Adipocyte (in vitro differentiated cells): ENCODE data around the gene ELF5.

Experiments
- DNase-seq: peaks from one replicate; pipeline ENCODE4 v3.0.0-alpha.2; 2015; ENCODE audit warnings: low read depth
- H3K27me3 ChIP-seq: replicated peaks from 2 replicates; pipeline ENCODE4 v1.7.0; 2013; ENCODE audit warnings: mild to moderate bottlenecking, low read length, moderate library complexity; ENCODE audit not compliant: control insufficient read depth, insufficient read depth
- H3K36me3 ChIP-seq: 2 replicates; pipeline ENCODE4 v1.7.0; 2013; ENCODE audit warnings: low read length, mild to moderate bottlenecking, moderate library complexity; ENCODE audit not compliant: control insufficient read depth, insufficient read depth, severe bottlenecking
- H3K4me1 ChIP-seq: 2 replicates; pipeline ENCODE4 v1.7.0; 2013; ENCODE audit warnings: mild to moderate bottlenecking, low read length, moderate library complexity; ENCODE audit not compliant: control insufficient read depth, insufficient read depth
- H3K4me3 ChIP-seq: 2 replicates; pipeline ENCODE4 v1.7.0; 2013; ENCODE audit warnings: mild to moderate bottlenecking, low read length, moderate library complexity
- H3K9ac ChIP-seq: 2 replicates; pipeline ENCODE4 v1.7.0; 2013; ENCODE audit warnings: mild to moderate bottlenecking, low read length, moderate library complexity
- H3K9me3 ChIP-seq: 2 replicates; pipeline ENCODE4 v1.7.0; 2013; ENCODE audit warnings: mild to moderate bottlenecking, low read length, moderate library complexity; ENCODE audit not compliant: control insufficient read depth

ELF5 gene

DNA sequence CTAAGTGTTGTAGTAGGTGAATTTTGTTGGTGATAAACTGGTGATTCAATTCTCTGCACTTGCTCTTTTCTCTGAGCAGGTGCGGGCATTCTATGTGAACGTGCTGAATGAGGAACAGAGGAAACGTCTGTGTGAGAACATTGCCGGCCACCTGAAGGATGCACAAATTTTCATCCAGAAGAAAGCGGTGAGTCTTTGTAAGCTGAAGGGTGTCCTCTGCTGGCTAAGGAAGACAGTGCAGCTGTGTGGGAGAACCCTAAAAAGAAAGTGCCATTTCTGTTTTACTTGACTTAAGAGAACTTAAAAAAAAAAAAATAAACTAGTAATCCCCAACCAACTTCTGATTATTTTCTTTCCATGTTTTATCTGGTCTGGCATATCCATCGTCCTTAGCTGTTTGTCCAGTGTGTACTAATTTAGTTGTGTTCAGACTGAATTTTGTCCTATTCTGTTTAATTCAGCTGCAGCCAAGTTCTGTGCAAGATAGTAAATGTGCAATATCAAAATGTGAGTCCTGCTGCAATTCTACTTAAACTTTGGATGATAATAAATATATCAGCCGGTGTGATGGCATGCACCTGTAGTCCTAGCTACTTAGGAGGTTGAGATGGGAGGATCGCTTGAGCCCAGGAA, 45.3 kb downstream of the ELF5 start:
- Histone ChIP-seq H3K9ac (no peak overlapping the region), H3K27me3 (no peaks in the 10 kb centered on the region), H3K36me3 (peaks cover 98% of the 10 kb centered on the region), H3K9me3 (peaks cover 23% of the 10 kb centered on the region), H3K4me1 (no peaks in the 10 kb centered on the region), H3K4me3 (no peak overlapping the region)
- DNase-seq, result peak; percentile 37

DNA sequence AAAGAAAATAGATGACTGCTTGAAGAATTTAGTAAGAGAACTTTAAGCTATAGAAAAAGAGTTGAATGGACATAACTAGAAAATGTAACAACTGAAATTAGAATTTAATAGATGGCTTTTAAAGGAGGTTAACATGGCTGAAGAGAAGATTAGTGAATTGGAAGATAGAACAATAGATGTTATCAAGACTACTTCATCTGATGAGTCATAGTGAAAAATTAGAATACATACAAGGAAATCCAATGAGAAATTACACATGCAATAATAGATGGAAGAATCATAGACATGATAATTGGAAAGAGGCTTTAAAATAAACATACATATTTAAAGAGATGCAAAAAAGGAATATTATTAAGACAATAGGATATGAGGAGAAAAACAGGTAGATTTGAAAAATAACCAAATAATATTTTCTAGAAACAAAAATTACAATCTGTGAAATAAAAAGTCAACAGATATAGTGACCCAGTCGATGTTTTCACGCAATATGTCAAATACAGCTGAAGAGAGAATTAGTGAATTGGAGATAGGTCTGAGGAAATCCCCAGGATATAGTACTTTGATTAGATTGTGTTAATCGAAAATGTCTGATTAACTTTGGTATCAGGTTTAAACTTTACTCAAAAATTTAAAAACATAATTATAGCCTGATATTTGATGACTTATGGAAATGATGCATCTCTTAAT, 46.6 kb downstream of the ELF5 start:
- Histone ChIP-seq H3K9me3 (peaks cover 23% of the 10 kb centered on the region), H3K4me3 (no peak overlapping the region), H3K9ac (no peak overlapping the region), H3K36me3 (peaks cover 98% of the 10 kb centered on the region), H3K4me1 (no peaks in the 10 kb centered on the region), H3K27me3 (no peaks in the 10 kb centered on the region)
- no peak for DNase-seq

DNA sequence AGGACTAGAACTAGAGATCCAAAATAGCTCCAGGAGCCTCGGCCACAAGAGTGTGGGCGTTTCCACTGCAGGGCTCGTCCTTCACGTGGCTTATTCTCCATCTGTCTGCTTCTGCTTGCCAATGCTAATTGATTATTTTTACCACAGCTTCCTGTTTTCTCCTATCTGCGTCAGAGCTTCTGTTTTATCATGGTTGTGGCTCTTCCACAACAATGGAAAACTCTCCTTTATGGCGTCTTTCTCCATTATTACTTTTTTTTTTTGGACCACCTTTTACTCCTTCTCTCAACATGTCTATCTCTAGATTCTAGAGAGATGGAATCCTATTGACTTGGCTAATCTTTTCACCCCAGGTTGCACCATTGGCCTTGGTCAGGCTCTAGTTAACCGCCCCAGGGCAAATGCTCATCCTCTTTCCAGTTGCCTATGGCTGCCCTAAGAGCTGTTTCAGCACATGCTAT, 49.0 kb downstream of the ELF5 start:
- no peaks in the 10 kb centered on the region for H3K27me3 ChIP-seq

DNA sequence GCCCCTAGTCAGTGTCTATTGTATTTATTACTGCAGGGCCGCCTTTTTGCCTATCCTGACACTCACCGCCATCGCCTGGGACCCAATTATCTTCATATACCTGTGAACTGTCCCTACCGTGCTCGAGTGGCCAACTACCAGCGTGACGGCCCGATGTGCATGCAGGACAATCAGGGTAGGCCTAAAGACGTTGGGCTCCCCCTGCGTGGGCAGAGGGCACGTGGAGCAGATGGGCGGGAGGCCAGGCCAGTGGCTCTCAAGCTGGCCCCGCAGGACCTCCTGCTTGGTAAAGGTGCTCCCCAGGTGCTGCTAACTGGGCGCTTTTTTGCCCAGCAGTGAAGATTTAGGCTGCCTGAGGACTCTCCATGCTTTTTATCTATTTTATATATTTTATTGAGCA, 52.4 kb downstream of the ELF5 start:
- Histone ChIP-seq H3K4me3 (no peak overlapping the region), H3K9me3 (peaks cover 9% of the 10 kb centered on the region), H3K4me1 (no peaks in the 10 kb centered on the region), H3K9ac (no peak overlapping the region), H3K27me3 (no peaks in the 10 kb centered on the region), H3K36me3 (peaks cover 97% of the 10 kb centered on the region)
- no peak for DNase-seq

More for the DNA sequence above, 49.0 kb downstream of the ELF5 start:
- H3K36me3 ChIP-seq, result peaks cover 96% of the 10 kb centered on the region
- H3K4me1 ChIP-seq, result no peaks in the 10 kb centered on the region
- no peak overlapping the region for H3K9ac ChIP-seq
- H3K9me3 ChIP-seq, result peaks cover 23% of the 10 kb centered on the region
- H3K4me3 ChIP-seq, result no peak overlapping the region
- DNase-seq, result no peak

GRCh38 chr11:34460278-34460677, 53.3 kb downstream of the ELF5 start:
- no peaks in the 10 kb centered on the region for H3K9me3 ChIP-seq
- H3K4me3 ChIP-seq, result no peak overlapping the region
- H3K27me3 ChIP-seq, result no peaks in the 10 kb centered on the region
- peaks cover 97% of the 10 kb centered on the region for H3K36me3 ChIP-seq
- no peak overlapping the region for H3K9ac ChIP-seq
- no peak for DNase-seq
- no peaks in the 10 kb centered on the region for H3K4me1 ChIP-seq

GRCh38 chr11:34459507-34460162, 54.0 kb downstream of the ELF5 start:
- no peak for DNase-seq
- Histone ChIP-seq H3K9me3 (no peaks in the 10 kb centered on the region), H3K27me3 (no peaks in the 10 kb centered on the region)

GRCh38 chr11:34458525-34458924, 55.1 kb downstream of the ELF5 start:
- H3K27me3 ChIP-seq, result no peaks in the 10 kb centered on the region
- H3K9ac ChIP-seq, result no peak overlapping the region
- H3K4me3 ChIP-seq, result no peak overlapping the region
- H3K9me3 ChIP-seq, result no peaks in the 10 kb centered on the region
- H3K4me1 ChIP-seq, result peaks cover 3% of the 10 kb centered on the region
- DNase-seq, result no peak
- peaks cover 97% of the 10 kb centered on the region for H3K36me3 ChIP-seq

More at GRCh38 chr11:34459507-34460162, 54.0 kb downstream of the ELF5 start:
- no peak overlapping the region for H3K9ac ChIP-seq
- no peak overlapping the region for H3K4me3 ChIP-seq
- H3K36me3 ChIP-seq, result peaks cover 97% of the 10 kb centered on the region
- H3K4me1 ChIP-seq, result no peaks in the 10 kb centered on the region

DNA sequence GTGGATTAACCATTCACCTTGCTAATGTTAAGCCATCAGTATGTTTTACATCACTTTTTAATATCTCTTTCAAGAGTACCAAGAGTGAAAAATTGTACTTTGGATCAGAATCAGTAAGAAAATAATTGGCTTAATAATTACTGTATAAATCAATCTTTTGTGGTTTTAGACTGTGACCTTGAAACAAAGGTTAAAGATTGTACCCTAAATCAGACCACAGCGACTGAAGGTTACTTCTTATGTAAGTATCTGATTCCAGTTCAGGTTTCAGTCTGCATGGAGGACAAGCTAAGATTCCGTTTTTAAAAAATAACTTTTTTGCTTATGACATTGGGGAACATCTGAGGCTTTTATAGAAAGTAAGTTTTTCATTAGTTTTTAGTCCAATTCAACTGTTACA, 56.0 kb downstream of the ELF5 start:
- Histone ChIP-seq H3K9me3 (no peaks in the 10 kb centered on the region), H3K4me3 (no peak overlapping the region), H3K9ac (no peak overlapping the region), H3K4me1 (peaks cover 3% of the 10 kb centered on the region), H3K36me3 (peaks cover 97% of the 10 kb centered on the region), H3K27me3 (no peaks in the 10 kb centered on the region)
- DNase-seq, result no peak

GRCh38 chr11:34454308-34455032, 59.1 kb downstream of the ELF5 start:
- no peak for DNase-seq
- no peaks in the 10 kb centered on the region for H3K9me3 ChIP-seq
- peaks cover 99% of the 10 kb centered on the region for H3K36me3 ChIP-seq
- H3K4me1 ChIP-seq, result peaks cover 3% of the 10 kb centered on the region
- no peaks in the 10 kb centered on the region for H3K27me3 ChIP-seq
- no peak overlapping the region for H3K4me3 ChIP-seq
- no peak overlapping the region for H3K9ac ChIP-seq

GRCh38 chr11:34451053-34451452, 62.5 kb downstream of the ELF5 start:
- Histone ChIP-seq H3K4me1 (peaks cover 3% of the 10 kb centered on the region), H3K36me3 (peaks cover 87% of the 10 kb centered on the region), H3K4me3 (no peak overlapping the region), H3K9me3 (no peaks in the 10 kb centered on the region), H3K9ac (no peak overlapping the region), H3K27me3 (no peaks in the 10 kb centered on the region)
- no peak for DNase-seq

- Histone ChIP-seq H3K36me3 (peaks cover 66% of the 10 kb centered on the region), H3K4me1 (no peaks in the 10 kb centered on the region), H3K9ac (no peak overlapping the region), H3K27me3 (no peaks in the 10 kb centered on the region), H3K9me3 (no peaks in the 10 kb centered on the region), H3K4me3 (no peak overlapping the region)
- no peak for DNase-seq
Observed at GRCh38 chr11:34449013-34449412, 64.6 kb downstream of the ELF5 start.
